ENCODE data around the gene COLEC11.
"Not testable (repeated sequence)": the region's sequence is repeated elsewhere in the genome, so short reads cannot be mapped to it uniquely, and the experiment has no call there.

COLEC11 gene

GRCh38 chr2:3655871-3656761, 61.2 kb downstream of the COLEC11 start:
- no peak for DNase-seq

- no peak for DNase-seq
Measured at GRCh38 chr2:3656762-3657721, 62.1 kb downstream of the COLEC11 start.

GRCh38 chr2:3657881-3658280, 63.0 kb downstream of the COLEC11 start, which contains the start of gene ALLC:
Gene ALLC, plus strand, starts transcription at chr2:3658200. Its CDS starts 12,958 bp downstream, at chr2:3671158.
- no peak for DNase-seq

- DNase-seq: no peak
Measured at GRCh38 chr2:3659447-3660432, 64.8 kb downstream of the COLEC11 start.

GRCh38 chr2:3660640-3661039, 65.7 kb downstream of the COLEC11 start:
- DNase-seq: not testable (repeated sequence)

- no peak for DNase-seq
Measured at GRCh38 chr2:3661149-3661660, 66.3 kb downstream of the COLEC11 start.

- DNase-seq: no peak
Measured at GRCh38 chr2:3662239-3662638, 67.3 kb downstream of the COLEC11 start.

- DNase-seq: no peak
Measured at GRCh38 chr2:3664118-3664517, 69.2 kb downstream of the COLEC11 start.

GRCh38 chr2:3664925-3665324, 70.0 kb downstream of the COLEC11 start:
- DNase-seq: no peak

- DNase-seq: no peak
Measured at GRCh38 chr2:3665886-3666612, 71.1 kb downstream of the COLEC11 start.

GRCh38 chr2:3666613-3666975, 71.7 kb downstream of the COLEC11 start:
- no peak for DNase-seq

GRCh38 chr2:3667151-3667631, 72.3 kb downstream of the COLEC11 start:
- no peak for DNase-seq

GRCh38 chr2:3669656-3670055, 74.7 kb downstream of the COLEC11 start:
- DNase-seq: no peak

GRCh38 chr2:3670376-3670775, 75.5 kb downstream of the COLEC11 start:
- no peak for DNase-seq

GRCh38 chr2:3670941-3671340, 76.0 kb downstream of the COLEC11 start:
- DNase-seq: no peak

GRCh38 chr2:3672861-3673678, 78.2 kb downstream of the COLEC11 start:
- DNase-seq: no peak

GRCh38 chr2:3674066-3674845, 79.3 kb downstream of the COLEC11 start:
- DNase-seq: no peak

GRCh38 chr2:3675687-3676086, 80.8 kb downstream of the COLEC11 start:
- DNase-seq: no peak

GRCh38 chr2:3677436-3677835, 82.5 kb downstream of the COLEC11 start:
- no peak for DNase-seq
